GM19240 (cell line): ENCODE results near the gene PRELID3B.

Source experiments
- DNase-seq: peaks from one replicate; pipeline ENCODE4 v3.0.0; 2011; ENCODE audit warnings: low spot score; ENCODE audit not compliant: insufficient read length

The PRELID3B gene

DNA sequence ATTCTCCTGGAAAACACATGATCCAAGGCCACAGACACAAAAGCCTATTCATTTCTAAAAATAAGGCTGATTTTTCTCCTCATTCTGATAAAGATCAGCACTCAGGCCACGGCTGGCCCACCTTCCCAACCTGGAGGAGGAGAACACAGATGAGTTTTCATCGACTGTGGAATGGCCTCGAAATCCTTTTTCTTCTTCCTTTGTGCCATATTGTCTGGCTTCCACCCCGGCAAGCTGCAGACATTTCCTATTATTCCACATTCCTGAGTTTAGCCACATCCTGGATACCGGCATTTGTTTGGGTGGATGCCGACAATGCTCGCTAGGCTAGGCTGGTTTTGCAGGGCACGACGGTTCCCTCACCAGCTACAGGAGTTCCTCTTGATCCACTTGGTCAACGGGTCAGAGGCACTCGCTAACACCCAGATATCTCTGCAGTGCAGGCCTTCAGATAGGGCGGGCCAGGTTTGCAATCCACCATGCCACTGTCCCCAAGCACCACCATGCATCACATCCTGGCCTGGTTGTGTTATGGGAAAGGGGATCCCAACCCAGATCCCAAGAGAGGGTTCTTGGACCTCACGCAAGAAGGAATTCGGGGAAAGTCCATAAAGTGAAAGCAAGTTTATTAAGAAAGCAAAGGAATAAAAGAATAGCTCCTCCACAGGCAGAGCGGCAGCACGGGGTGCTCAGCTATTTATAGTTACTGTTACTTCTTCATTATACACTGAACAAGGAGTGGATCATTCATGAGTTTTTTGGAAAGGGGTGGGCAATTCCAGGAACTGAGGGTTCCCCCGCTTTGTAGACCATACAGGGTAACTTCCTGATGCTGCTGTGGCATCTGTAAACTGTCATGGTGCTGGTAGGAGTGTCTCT lies 31.4 kb downstream of the PRELID3B start:
- DNase-seq, result no peak

DNA sequence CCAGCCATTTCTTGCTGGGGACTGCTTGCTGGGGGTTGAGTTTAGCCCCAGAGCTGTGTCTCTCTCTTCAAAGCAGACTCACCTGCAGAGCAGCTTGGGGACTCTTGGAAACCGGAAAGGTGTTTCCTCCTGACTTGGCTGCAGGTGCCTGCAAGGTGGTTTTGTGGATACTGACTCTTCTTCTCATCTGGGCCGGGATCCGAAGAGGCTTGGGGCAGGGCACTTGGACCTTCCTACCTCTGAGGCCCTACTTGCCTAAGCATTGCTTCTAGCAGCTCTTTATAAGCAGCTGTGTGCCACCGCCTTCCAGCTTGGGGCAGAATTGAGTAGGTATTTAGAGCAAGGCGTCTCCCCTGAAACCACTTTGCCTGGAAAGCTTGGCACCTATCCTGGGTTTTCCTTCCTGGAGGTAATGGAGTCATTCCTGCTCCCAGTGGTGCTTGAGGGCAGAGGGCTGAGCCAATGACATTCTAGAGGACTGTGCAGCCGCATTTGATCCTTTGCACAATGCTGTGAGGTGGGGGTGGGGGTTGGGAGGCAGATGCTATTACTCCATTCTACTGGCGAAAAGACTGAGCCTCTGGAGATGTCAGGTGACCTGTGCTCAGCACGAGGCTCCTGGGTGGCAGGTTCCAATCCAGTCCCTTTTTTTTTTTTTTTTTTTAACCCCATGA lies 32.1 kb downstream of the PRELID3B start:
- no peak for DNase-seq

- no peak for DNase-seq
Observed at GRCh38 chr20:59008715-59009336, 33.8 kb downstream of the PRELID3B start.

DNA sequence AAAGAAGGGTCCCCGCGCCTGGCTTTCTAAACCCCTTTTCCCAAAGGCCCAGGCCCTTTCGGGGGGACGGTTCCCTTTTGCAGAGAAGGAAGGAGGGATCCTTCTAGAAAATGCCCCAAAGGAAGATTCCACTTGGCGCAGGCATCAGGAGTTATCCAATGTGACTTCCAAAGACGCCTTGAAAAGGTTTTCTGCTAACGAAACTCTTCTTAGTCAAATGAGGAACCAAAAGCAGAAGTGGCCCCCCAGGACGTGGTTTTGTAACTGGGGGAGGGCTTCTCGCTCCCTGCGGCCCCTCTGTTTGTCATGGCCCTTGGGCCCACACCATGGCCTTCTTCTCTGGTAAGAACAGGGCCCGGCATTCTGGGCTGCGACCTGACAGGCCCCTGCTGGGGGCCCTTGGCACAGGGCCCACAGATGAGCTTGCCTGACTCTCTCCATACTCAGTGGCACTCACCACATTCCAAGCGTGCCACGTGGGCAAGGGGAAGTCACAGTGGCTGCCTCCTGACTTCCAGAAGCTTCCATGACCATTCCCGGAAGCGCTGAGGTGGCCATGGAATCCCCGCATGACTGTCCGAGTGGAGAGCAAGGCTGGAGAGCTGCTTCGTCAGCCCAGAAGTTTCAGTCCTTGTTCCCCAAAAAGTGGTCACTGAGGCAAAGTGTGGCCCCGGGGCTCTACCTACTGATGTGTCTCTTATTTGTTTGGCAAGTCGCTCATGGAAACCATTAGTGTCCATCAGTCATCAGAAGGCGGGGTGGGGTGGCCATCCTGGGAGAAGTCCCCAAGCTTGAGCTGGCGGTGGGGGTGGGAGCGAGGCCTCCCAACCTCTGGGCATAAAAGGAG lies 34.7 kb downstream of the PRELID3B start:
- peak; percentile 79 for DNase-seq

DNA sequence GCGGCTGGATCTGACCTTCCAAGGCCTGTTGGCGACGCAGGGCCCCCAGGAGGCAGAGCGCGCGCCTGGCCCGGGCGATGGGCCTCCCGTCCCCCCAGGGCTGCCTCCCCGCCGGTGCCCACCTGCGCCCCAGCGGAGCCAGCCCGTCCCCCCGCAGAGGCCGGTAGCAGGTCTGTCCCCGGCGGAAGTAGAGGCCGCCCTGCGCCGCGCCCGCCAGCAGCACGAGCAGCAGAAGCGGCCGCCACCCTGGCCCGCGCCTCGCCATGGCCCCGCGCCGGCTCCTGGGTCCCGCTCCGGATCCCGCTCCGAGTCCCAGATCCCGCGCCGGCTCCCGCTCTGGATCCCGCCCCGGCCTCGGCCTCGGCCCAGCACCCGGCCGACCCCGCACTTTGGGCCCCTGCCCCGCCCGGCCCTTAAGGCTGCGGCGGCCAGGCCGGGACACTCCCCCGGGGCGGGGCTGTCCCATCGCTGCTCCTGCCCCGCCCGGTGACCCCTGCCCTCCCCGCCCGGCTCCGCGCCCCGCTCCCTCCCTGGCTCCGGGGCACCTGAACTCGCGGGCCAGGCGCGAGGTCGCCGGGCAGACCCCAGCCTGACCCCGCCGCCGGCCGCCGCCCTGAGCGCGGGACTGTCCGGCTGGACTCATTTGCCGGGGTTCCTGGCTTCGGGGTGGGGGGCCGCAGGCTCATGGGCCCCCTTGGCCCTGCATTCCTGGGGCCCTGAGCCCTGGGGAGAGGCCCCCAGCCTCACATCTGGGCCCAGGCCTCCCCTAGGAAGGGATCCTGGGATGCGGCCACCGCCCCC lies 35.5 kb downstream of the PRELID3B start, which contains the start of gene CTSZ:
TSS of gene CTSZ (minus strand) at position 391 of the 801 bp plus-strand sequence. CDS start at position 265, 126 bp downstream.
- no peak for DNase-seq

GRCh38 chr20:59006167-59006863 lies 36.3 kb downstream of the PRELID3B start:
- DNase-seq, result no peak

GRCh38 chr20:59005523-59006166 lies 36.9 kb downstream of the PRELID3B start:
- no peak for DNase-seq

DNA sequence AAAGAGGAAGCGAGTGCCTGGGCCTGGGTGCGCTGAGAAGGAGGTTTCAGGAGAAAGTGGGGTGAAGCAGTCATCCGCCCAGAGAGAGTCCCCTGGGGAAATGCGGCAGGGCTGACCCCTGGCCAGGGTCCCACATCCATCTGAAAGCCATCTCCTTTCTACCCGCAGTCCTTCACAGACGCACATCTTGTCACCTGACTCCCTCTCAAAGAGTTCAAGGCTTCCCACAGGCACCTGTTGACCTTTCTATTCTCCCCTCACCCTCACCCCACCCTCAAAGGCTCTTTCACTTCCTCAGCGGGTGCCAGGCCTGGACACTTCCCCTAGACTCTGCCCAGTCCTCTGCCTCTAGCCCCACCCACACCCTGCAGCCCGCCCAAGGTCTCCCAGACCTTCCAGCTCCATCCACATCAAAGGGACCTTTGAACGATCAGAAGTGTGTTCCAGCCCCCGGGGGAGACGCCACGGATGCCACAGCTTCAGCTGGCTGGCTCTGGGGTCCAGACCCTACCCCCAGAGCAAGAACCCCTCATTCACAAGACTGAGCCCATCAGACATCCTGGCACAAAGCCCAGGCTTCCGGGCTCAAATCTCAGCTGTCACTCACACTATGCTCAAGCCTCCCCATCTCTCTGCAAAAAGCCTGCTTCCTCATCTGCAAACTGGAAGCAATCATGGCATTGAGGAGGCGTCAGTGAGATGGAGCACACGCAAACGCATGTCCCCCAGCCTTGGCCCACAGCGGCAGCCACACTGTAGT lies 37.6 kb downstream of the PRELID3B start:
- DNase-seq, result peak; percentile 79

GRCh38 chr20:59004493-59004762 lies 38.2 kb downstream of the PRELID3B start:
- DNase-seq, result no peak

GRCh38 chr20:59003836-59004492 lies 38.6 kb downstream of the PRELID3B start:
- no peak for DNase-seq

GRCh38 chr20:59002874-59003399 lies 39.6 kb downstream of the PRELID3B start:
- no peak for DNase-seq

- DNase-seq, result no peak
Observed at GRCh38 chr20:59002388-59002787, 40.2 kb downstream of the PRELID3B start.

GRCh38 chr20:59001449-59002171 lies 41.0 kb downstream of the PRELID3B start:
- no peak for DNase-seq

GRCh38 chr20:59001068-59001448 lies 41.5 kb downstream of the PRELID3B start:
- DNase-seq, result no peak

GRCh38 chr20:59000326-59000725 lies 42.3 kb downstream of the PRELID3B start:
- DNase-seq, result no peak

- no peak for DNase-seq
Observed at GRCh38 chr20:58998656-58999055, 43.9 kb downstream of the PRELID3B start.

GRCh38 chr20:58997141-58997770 lies 45.3 kb downstream of the PRELID3B start:
- no peak for DNase-seq
